Limb (tissue), 2 donors: ENCODE data around the gene RHBG.

Experiments
- DNase-seq, 2 donors: peaks; one replicate each; pipeline ENCODE4 v3.0.0-alpha.2; 2016; ENCODE audit errors: extremely low spot score in 2 of 2

The RHBG gene

GRCh38 chr1:156406251-156406650, 37.2 kb downstream of the RHBG start:
- peak in 1 of 2 donors; percentile 53 for DNase-seq

- peak in 1 of 2 donors; percentile 60 for DNase-seq
Measured at GRCh38 chr1:156407344-156407743, 38.3 kb downstream of the RHBG start.

- DNase-seq, result no peak
Measured at GRCh38 chr1:156407760-156408159, 38.7 kb downstream of the RHBG start.

- DNase-seq, result peak in 1 of 2 donors; percentile 41
Measured at GRCh38 chr1:156409439-156409838, 40.4 kb downstream of the RHBG start.

- no peak for DNase-seq
Measured at GRCh38 chr1:156410238-156410637, 41.2 kb downstream of the RHBG start.

- no peak for DNase-seq
Measured at GRCh38 chr1:156410740-156411139, 41.7 kb downstream of the RHBG start.

- DNase-seq, result peak in 1 of 2 donors; percentile 44
Measured at GRCh38 chr1:156412653-156413321, 43.8 kb downstream of the RHBG start.

- peak in 1 of 2 donors; percentile 45 for DNase-seq
Measured at GRCh38 chr1:156413391-156414246, 44.6 kb downstream of the RHBG start.

- peak in 1 of 2 donors; percentile 58 for DNase-seq
Measured at GRCh38 chr1:156414461-156415064, 45.6 kb downstream of the RHBG start.

GRCh38 chr1:156416993-156417392, 48.0 kb downstream of the RHBG start:
- no peak for DNase-seq

GRCh38 chr1:156417401-156418020, 48.5 kb downstream of the RHBG start:
- DNase-seq, result no peak

GRCh38 chr1:156418416-156419070, 49.5 kb downstream of the RHBG start:
- no peak for DNase-seq

GRCh38 chr1:156419854-156420204, 50.8 kb downstream of the RHBG start:
- DNase-seq, result peak in 1 of 2 donors; percentile 50

GRCh38 chr1:156420205-156421061, 51.4 kb downstream of the RHBG start:
- peak in 1 of 2 donors; percentile 45 for DNase-seq

GRCh38 chr1:156421062-156421938, 52.3 kb downstream of the RHBG start:
- peak; percentile 68 to 86 for DNase-seq

GRCh38 chr1:156421939-156422601, 53.1 kb downstream of the RHBG start:
- DNase-seq, result peak in 1 of 2 donors; percentile 32

- peak in 1 of 2 donors; percentile 31 for DNase-seq
Measured at GRCh38 chr1:156422602-156423091, 53.6 kb downstream of the RHBG start.
